CD4-positive, alpha-beta T cell treated with Interleukin-15 for 1 hour (primary cell): Measurements from ENCODE around the gene RBM20.
"Not testable (repeated sequence)": the region's sequence is repeated elsewhere in the genome, so short reads cannot be mapped to it uniquely, and the experiment has no call there.

Source experiments
- DNase-seq: peaks from one replicate; pipeline ENCODE4 v3.0.0-alpha.2; 2020

RBM20 gene

GRCh38 chr10:110679486-110680272 lies 35.5 kb downstream of the RBM20 start:
- DNase-seq: no peak

DNA sequence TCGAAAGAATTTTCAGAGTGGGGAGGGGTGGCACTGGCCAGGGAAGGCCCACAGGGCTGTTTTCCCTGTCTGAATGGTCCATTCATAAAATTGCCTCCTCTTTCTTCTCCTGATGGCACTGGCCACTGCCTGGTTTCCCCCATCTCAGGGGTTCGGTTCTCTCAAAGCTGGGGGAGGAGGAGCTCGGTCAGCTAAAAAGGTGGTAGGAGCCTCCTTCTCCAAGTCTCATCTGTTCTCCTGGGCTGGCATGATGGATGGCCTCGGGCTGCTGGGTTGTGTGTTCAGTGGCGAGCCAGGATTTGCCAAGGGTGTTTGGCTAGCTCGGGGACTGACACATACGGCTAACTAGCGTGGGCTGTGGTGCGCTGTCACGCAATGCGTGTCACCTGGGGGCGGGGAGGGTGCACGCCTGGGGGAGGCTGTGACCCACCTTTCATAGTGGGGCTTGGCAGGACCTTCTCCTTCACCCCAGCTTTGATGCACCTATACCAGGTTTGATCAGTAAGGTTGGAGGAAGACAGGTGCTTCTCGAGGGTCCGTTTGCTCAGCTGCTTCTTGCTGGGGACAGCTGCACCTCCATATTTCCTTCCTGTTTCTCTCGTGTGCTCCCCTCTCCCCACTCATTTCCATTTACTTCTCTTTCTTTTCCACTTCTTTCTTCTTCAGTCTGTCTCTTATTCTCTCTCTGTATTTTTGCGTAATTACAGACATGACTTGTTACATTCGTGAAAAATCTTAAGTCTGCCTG lies 36.3 kb downstream of the RBM20 start:
- no peak for DNase-seq

GRCh38 chr10:110681023-110681681 lies 37.0 kb downstream of the RBM20 start:
- no peak for DNase-seq

GRCh38 chr10:110682348-110682747 lies 38.2 kb downstream of the RBM20 start:
- no peak for DNase-seq

- no peak for DNase-seq
These were observed 40.8 kb downstream of the RBM20 start for GRCh38 chr10:110684800-110685446.

GRCh38 chr10:110686047-110686446 lies 41.9 kb downstream of the RBM20 start:
- no peak for DNase-seq

DNA sequence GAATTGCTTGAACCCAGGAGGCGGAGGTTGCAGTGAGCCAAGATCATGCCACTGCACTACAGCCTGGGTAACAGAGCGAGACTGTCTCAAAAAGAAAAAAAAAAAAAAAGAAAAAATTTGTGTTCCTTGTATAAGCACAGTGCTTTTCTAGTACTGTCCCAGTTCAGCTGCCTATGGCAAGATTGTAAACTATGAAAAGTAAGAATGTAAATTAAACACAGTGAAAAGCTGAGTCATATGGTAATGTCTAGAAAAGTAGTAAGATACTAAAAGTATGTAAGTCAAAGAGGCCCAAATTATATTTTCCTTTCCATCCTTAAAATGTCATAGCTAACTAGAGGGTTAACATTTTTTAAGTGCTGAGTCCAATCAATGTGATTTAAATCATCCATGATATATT lies 42.8 kb downstream of the RBM20 start:
- no peak for DNase-seq

- no peak for DNase-seq
These were observed 43.3 kb downstream of the RBM20 start for GRCh38 chr10:110687400-110687799.

DNA sequence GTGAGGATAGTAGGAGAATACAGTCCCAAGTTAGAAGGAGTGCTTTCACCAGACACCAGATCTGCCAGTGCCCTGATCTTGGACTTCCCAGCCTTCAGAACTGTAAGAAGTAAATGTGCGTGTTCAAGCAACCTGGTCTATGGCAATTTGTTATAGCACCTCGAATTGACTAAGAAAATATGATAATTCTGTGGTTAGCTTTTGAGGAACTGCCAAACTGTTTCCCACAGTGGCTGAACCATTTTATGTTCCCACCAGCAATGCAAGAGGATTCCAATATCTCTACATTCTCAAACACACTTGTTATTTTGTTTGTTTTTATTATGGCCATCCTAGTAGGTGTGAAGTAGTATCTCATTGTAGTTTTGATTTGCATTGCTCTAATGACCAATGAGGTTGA lies 47.0 kb downstream of the RBM20 start:
- no peak for DNase-seq

DNA sequence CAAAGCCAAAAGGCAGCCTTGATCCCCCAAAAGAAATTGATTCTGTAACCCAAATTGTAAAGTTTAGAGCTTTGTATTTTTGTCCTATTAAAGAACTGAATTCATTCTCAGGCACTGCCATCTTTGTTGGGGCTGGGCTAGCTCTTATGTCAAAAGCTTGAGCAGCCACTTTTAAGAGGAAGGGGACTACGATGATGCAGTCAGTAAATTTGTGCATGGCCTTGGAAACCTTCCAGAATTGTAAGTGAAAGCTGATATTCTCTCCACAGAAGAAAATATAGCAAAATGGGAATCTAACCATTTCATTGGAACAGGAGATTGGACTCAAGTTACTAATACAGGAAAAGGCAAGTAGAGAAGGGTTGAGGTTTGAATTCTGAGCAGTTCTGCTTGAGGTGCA lies 50.1 kb downstream of the RBM20 start:
- DNase-seq: no peak

GRCh38 chr10:110694820-110695538 lies 50.8 kb downstream of the RBM20 start:
- no peak for DNase-seq

GRCh38 chr10:110695539-110695886 lies 51.4 kb downstream of the RBM20 start:
- DNase-seq: no peak

- no peak for DNase-seq
These were observed 52.3 kb downstream of the RBM20 start for GRCh38 chr10:110696436-110696835.

GRCh38 chr10:110698340-110698739 lies 54.2 kb downstream of the RBM20 start:
- DNase-seq: no peak

DNA sequence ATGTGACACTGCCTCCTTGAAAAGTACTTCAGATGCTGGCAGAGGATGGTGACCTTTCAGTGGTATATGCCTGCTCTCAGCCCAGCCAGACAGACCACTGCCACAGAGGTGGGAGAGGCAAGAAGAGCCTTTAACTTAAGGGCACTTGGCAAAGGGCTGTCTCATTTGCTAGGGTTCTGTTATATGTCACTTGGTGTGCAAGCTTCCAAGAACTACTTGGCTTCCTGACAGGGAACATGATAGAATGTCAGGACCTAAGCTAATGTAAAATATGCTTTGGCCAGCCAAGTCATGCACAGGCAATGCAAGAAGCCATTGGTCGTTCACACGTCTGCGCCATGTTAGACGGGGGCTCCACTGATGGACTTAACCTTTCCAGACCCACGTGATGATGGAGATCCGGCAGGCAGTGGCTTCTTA lies 54.7 kb downstream of the RBM20 start:
- DNase-seq: no peak

DNA sequence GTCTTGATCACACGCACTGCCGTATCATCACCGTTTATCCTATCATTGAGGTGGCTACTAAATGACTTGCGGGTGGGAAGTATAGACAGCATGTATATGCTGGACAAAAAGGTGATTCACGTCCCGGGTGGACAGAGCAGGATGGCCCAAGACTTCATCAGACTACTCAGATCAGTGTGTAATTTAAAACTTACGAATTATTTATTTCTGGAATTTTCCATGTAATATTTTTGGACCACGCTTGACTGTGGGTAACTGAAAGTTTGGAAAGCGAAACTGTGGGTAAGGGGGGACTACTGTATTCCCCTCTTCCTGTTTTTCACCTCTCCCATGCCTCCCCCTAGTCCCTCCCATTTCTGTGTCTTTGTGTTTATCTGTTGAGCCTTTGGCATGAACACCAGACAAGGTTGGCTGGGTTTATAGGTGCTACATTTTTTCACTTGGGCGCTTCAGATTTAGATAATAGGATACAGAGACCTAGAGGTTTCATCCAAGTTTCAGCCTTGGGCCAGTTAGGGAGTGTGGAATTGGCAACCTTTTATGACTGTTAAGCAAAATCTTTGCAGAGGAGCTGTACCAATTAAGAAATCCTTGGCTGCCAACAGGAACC lies 55.8 kb downstream of the RBM20 start:
- DNase-seq: no peak

GRCh38 chr10:110700947-110701616 lies 56.9 kb downstream of the RBM20 start:
- DNase-seq: no peak

DNA sequence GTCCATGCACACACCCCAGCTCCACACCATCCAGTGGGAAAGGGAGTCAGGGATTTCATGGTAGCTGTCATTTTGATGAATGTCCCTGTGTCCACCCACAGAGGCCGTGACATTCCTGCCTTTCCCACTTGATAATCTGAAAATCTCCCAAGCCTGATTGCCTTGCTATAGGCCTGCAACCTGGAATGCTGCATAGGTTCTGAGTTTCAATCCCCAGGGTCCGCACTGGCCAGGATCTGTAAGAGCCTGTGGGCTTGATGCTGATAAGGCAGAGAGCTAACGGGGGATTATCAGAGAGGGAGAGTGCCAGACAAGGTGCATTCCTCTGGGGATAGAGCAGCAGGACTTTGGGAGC lies 57.5 kb downstream of the RBM20 start:
- DNase-seq: no peak

- no peak for DNase-seq
These were observed 59.9 kb downstream of the RBM20 start for GRCh38 chr10:110704070-110704469.

DNA sequence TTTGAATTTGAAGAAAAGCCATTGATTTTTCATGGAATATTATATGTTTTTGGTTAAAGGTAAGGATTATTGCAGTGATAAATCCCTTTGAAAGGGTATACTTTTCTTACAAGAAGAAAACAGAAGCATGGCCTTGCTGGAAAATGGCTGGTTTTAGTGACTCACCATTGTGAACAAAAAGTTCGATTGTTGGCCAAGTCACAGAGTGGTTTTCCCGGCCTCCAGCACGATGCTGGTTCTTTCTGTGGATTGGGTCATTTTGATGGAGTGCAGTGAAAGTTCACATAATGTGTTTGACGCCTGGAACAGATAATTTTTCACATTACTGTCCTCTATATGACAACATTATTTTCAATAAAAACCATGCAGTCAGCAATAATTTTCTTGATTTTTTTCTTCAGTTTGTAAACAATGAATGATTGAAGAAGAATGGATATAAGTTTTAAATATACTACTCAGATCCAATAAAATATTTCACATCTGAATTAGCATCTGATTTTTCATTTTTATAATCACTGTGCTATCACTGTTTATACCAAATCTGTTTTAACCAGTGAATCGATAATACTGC lies 60.9 kb downstream of the RBM20 start:
- DNase-seq: no peak

GRCh38 chr10:110705596-110705995 lies 61.5 kb downstream of the RBM20 start:
- DNase-seq: not testable (repeated sequence)
